T-helper 17 cell (primary cell): ENCODE results near the gene UTF1. TPM values are rescaled to one million over a fixed set of nuclear protein-coding genes. Genes with fewer than 3 reads are reported as not detected.

Source experiments
- total RNA-seq, 4 donors: library from RNA in 2 of 4; stranded (reverse) in 2 of 4; gene quantifications; one replicate each; pipeline ENCODE4 v1.2.3 and lab custom pipeline; 2022 to 2026

The UTF1 gene
- total RNA-seq, 2 donors from 2014 or later, result not detected

Other genes with a start within 250 kb of the UTF1 start
- not detected for gene ADGRA1, start 142.3 kb upstream of the UTF1 start, total RNA-seq
- 1 to 10 TPM in 1 of 2 donors, under 1 TPM in 1; 0.42 to 1.1 TPM for gene KNDC1, start 70.0 kb upstream of the UTF1 start, total RNA-seq
- gene VENTX, start 7.6 kb downstream of the UTF1 start, total RNA-seq, result under 1 TPM; 0.21 to 0.52 TPM
- 100 to 1,000 TPM; 157 to 188 TPM for gene ADAM8, start 46.7 kb downstream of the UTF1 start, total RNA-seq
- 10 to 100 TPM; 73.6 to 75.4 TPM for gene TUBGCP2, start 78.7 kb downstream of the UTF1 start, total RNA-seq
- gene ZNF511, start 78.7 kb downstream of the UTF1 start, total RNA-seq, result 10 to 100 TPM; 28.1 to 33.2 TPM
- 1 to 10 TPM in 1 of 2 donors, under 1 TPM in 1; 0.96 to 1.9 TPM for gene CALY, start 106.7 kb downstream of the UTF1 start, total RNA-seq
- gene PRAP1, start 117.2 kb downstream of the UTF1 start, total RNA-seq, result not detected
- gene FUOM, start 127.8 kb downstream of the UTF1 start, total RNA-seq, result 1 to 10 TPM; 6.3 to 9.1 TPM
- gene ECHS1, start 143.1 kb downstream of the UTF1 start, total RNA-seq, result 10 to 100 TPM; 18.2 to 20.2 TPM
- gene PAOX, start 149.0 kb downstream of the UTF1 start, total RNA-seq, result 1 to 10 TPM; 3.5 to 6.3 TPM
- 10 to 100 TPM; 48.7 to 51.2 TPM for gene MTG1, start 163.9 kb downstream of the UTF1 start, total RNA-seq
- gene SPRN, start 194.4 kb downstream of the UTF1 start, total RNA-seq, result not detected
- gene SCART1, start 223.7 kb downstream of the UTF1 start, total RNA-seq, result 10 to 100 TPM; 20.6 to 38.6 TPM